ENCODE measurements around the gene PFDN1.

DNA sequence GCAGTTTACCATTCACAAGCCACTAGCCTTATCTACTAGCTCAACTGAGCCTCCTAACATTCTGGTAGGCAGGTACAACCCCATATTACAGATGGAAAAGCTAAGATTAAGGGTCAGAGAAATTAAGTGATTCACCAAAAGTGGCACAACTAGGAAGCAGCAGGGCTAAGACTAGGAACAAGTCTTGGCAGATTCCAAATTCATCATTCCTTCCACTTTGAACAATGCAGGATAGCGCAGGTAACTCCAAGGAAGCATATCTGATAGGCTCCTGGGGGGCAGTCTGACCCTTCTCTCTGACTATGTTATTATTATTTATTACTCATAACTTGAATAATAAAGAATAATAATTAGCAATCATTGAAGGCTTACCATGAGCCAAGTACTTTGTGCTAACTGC, 35.0 kb upstream of the PFDN1 start:
- TF ChIP-seq POLR2A (IDR thresholded peaks at IDR 0.05) = no peak
- TF ChIP-seq CTCF (IDR thresholded peaks at IDR 0.05 in 8 of 11, conservative IDR thresholded peaks at IDR 0.05 in 3 of 11) = no peak
- TF ChIP-seq POLR2AphosphoS5 (IDR thresholded peaks at IDR 0.05) = no peak

Data from spleen (tissue), 7 donors.